SK-N-SH treated with all-trans-retinoic acid at 6 μM for 48 hours (cell line): ENCODE results near the gene FCRL6.

Experiments used
- ATAC-seq: fragments of 200-7000 bp; cut with Tn5 transposase; 3 replicates; pipeline ENCODE4 v1.9.1; 2020; ENCODE audit warnings: mild to moderate bottlenecking, moderate library complexity
- ARNTL ChIP-seq: fragments of 450-650 bp; formaldehyde crosslinking; IDR thresholded peaks from 2 replicates; pipeline ENCODE4 v1.5.0; 2020; ENCODE audit warnings: low read depth, mild to moderate bottlenecking, moderate library complexity, borderline replicate concordance
- BACH2 ChIP-seq: fragments of 250-450 bp; sonication (Bioruptor Pico); IDR thresholded peaks from 2 replicates; pipeline ENCODE4 v1.9.0; 2021; ENCODE audit warnings: mild to moderate bottlenecking, borderline replicate concordance
- CSRNP3 ChIP-seq: fragments of 250-450 bp; sonication (Bioruptor Pico); IDR thresholded peaks from 2 replicates; pipeline ENCODE4 v1.5.1; 2021; ENCODE audit warnings: mild to moderate bottlenecking, moderate library complexity
- ESRRG ChIP-seq: fragments of 250-450 bp; sonication (Bioruptor Pico); IDR thresholded peaks from 2 replicates; pipeline ENCODE4 v1.6.1; 2021; ENCODE audit warnings: mild to moderate bottlenecking
- GLIS3 ChIP-seq: fragments of 250-450 bp; sonication (Bioruptor Pico); IDR thresholded peaks from 2 replicates; pipeline ENCODE4 v1.5.0; 2020; ENCODE audit warnings: mild to moderate bottlenecking, moderate library complexity
- ISL1 ChIP-seq: fragments of 250-450 bp; sonication (Bioruptor Pico); IDR thresholded peaks from 2 replicates; pipeline ENCODE4 v2.1.2; 2022; ENCODE audit warnings: mild to moderate bottlenecking, moderate library complexity
- OSR1 ChIP-seq: fragments of 250-450 bp; sonication (Bioruptor Pico); IDR thresholded peaks from 2 replicates; pipeline ENCODE4 v1.8.0; 2022; ENCODE audit warnings: moderate library complexity, mild to moderate bottlenecking, inconsistent platforms
- PATZ1 ChIP-seq: fragments of 250-450 bp; sonication (Bioruptor Pico); IDR thresholded peaks from 2 replicates; pipeline ENCODE4 v1.8.0; 2020; ENCODE audit warnings: mild to moderate bottlenecking, moderate library complexity, borderline replicate concordance
- POU6F1 ChIP-seq: fragments of 250-450 bp; sonication (Bioruptor Pico); IDR thresholded peaks from 2 replicates; pipeline ENCODE4 v1.8.0; 2021; ENCODE audit warnings: low read depth, mild to moderate bottlenecking, moderate library complexity, borderline replicate concordance
- PPARA ChIP-seq: fragments of 250-450 bp; sonication (Bioruptor Pico); IDR thresholded peaks from 2 replicates; pipeline ENCODE4 v1.5.0; 2020; ENCODE audit warnings: mild to moderate bottlenecking, borderline replicate concordance
- RARB ChIP-seq: fragments of 250-450 bp; sonication (Bioruptor Pico); IDR thresholded peaks from 2 replicates; pipeline ENCODE4 v1.8.0; 2021; ENCODE audit warnings: mild to moderate bottlenecking, moderate library complexity
- SNAI2 ChIP-seq: fragments of 250-450 bp; sonication (Bioruptor Pico); IDR thresholded peaks from 2 replicates; pipeline ENCODE4 v1.5.0; 2020; ENCODE audit warnings: mild to moderate bottlenecking, moderate library complexity
- TOX ChIP-seq: fragments of 250-450 bp; sonication (Bioruptor Pico); IDR thresholded peaks from 2 replicates; pipeline ENCODE4 v1.8.0; 2021; ENCODE audit warnings: mild to moderate bottlenecking, moderate library complexity, borderline replicate concordance
- TSHZ2 ChIP-seq: fragments of 250-450 bp; sonication (Bioruptor Pico); IDR thresholded peaks from 2 replicates; pipeline ENCODE4 v1.5.0; 2020; ENCODE audit warnings: mild to moderate bottlenecking, moderate library complexity
- ZC3H10 ChIP-seq: fragments of 250-450 bp; sonication (Bioruptor Pico); IDR thresholded peaks from 2 replicates; pipeline ENCODE4 v1.5.1; 2021; ENCODE audit warnings: mild to moderate bottlenecking, moderate library complexity
- ZNF565 ChIP-seq: fragments of 450-650 bp; formaldehyde crosslinking; conservative IDR thresholded peaks from 2 replicates; pipeline ENCODE4 v1.5.0; 2020; ENCODE audit warnings: low read depth, mild to moderate bottlenecking, moderate library complexity
- ZNF70 ChIP-seq: fragments of 450-650 bp; formaldehyde crosslinking; IDR thresholded peaks from 2 replicates; pipeline ENCODE4 v1.5.0; 2020; ENCODE audit warnings: mild to moderate bottlenecking, moderate library complexity
- ZNF8 ChIP-seq: fragments of 450-650 bp; formaldehyde crosslinking; IDR thresholded peaks from 2 replicates; pipeline ENCODE4 v1.5.0; 2020; ENCODE audit warnings: mild to moderate bottlenecking, moderate library complexity

Gene FCRL6

GRCh38 chr1:159853417-159854115 lies 51.4 kb downstream of the FCRL6 start:
- ATAC-seq = peak; percentile 16
- TF ChIP-seq RARB (CRISPR knock-in tag) = no peak
- no peak for TF ChIP-seq SNAI2 (CRISPR knock-in tag)
- TF ChIP-seq PPARA = no peak
- TF ChIP-seq GLIS3 (CRISPR knock-in tag) = no peak
- TF ChIP-seq BACH2 = no peak
- TF ChIP-seq PATZ1 (CRISPR knock-in tag) = no peak

- peak; percentile 90 for ATAC-seq
- no peak for TF ChIP-seq ZNF8 (CRISPR knock-in tag)
Observed at GRCh38 chr1:159854116-159854692, 52.0 kb downstream of the FCRL6 start.

GRCh38 chr1:159854693-159855192 lies 52.6 kb downstream of the FCRL6 start:
- peak; percentile 93 for ATAC-seq
- TF ChIP-seq ZC3H10 (CRISPR knock-in tag) (no peak), TSHZ2 (CRISPR knock-in tag) (no peak), BACH2 (no peak), ZNF8 (CRISPR knock-in tag) (no peak), POU6F1 (CRISPR knock-in tag) (no peak)

- ATAC-seq = no peak
- no peak for TF ChIP-seq PPARA
- no peak for TF ChIP-seq OSR1
- no peak for TF ChIP-seq ZC3H10 (CRISPR knock-in tag)
- TF ChIP-seq CSRNP3 (CRISPR knock-in tag) = no peak
- TF ChIP-seq PATZ1 (CRISPR knock-in tag) = no peak
- TF ChIP-seq ARNTL (CRISPR knock-in tag) = no peak
- TF ChIP-seq ESRRG = no peak
- TF ChIP-seq ZNF70 = no peak
- TF ChIP-seq POU6F1 (CRISPR knock-in tag) = no peak
- no peak for TF ChIP-seq ISL1
- TF ChIP-seq SNAI2 (CRISPR knock-in tag) = no peak
- TF ChIP-seq RARB (CRISPR knock-in tag) = no peak
- TF ChIP-seq ZNF565 (CRISPR knock-in tag) = no peak
- no peak for TF ChIP-seq BACH2
- TF ChIP-seq GLIS3 (CRISPR knock-in tag) = no peak
- TF ChIP-seq TOX (CRISPR knock-in tag) = no peak
- TF ChIP-seq, all 23 proteins: peak for 0
Observed at GRCh38 chr1:159855709-159856108, 53.5 kb downstream of the FCRL6 start.
